NCI-H146 treated with DMSO at 0.1 percent for 48 hours (cell line): ENCODE measurements around the gene PTPRT.

Experiments used
- DNase-seq: peaks from one replicate; lab custom pipeline; 2025; ENCODE audit not compliant: unreplicated experiment; lab: John Stamatoyannopoulos, UW

The PTPRT gene

GRCh38 chr20:42419814-42420532 is 769.7 kb downstream of the PTPRT start:
- no peak for DNase-seq

GRCh38 chr20:42406826-42407225 is 782.9 kb downstream of the PTPRT start:
- DNase-seq = no peak

GRCh38 chr20:42402455-42402854 is 787.3 kb downstream of the PTPRT start:
- DNase-seq = no peak

GRCh38 chr20:42401613-42402012 is 788.1 kb downstream of the PTPRT start:
- DNase-seq = no peak

GRCh38 chr20:42399802-42400201 is 789.9 kb downstream of the PTPRT start:
- no peak for DNase-seq

GRCh38 chr20:42392442-42392841 is 797.3 kb downstream of the PTPRT start:
- no peak for DNase-seq

- DNase-seq = no peak
Measured at GRCh38 chr20:42391807-42392206, 797.9 kb downstream of the PTPRT start.

GRCh38 chr20:42380287-42380686 is 809.4 kb downstream of the PTPRT start:
- DNase-seq = no peak

- no peak for DNase-seq
Measured at GRCh38 chr20:42379385-42379784, 810.3 kb downstream of the PTPRT start.

- no peak for DNase-seq
Measured at GRCh38 chr20:42378826-42379225, 810.9 kb downstream of the PTPRT start.

- no peak for DNase-seq
Measured at GRCh38 chr20:42376131-42376530, 813.6 kb downstream of the PTPRT start.

GRCh38 chr20:42373049-42373448 is 816.7 kb downstream of the PTPRT start:
- DNase-seq = no peak

GRCh38 chr20:42370075-42370474 is 819.6 kb downstream of the PTPRT start:
- DNase-seq = no peak

GRCh38 chr20:42368910-42369309 is 820.8 kb downstream of the PTPRT start:
- DNase-seq = no peak

GRCh38 chr20:42366626-42367025 is 823.1 kb downstream of the PTPRT start:
- no peak for DNase-seq

- DNase-seq = no peak
Measured at GRCh38 chr20:42364446-42364845, 825.3 kb downstream of the PTPRT start.

- no peak for DNase-seq
Measured at GRCh38 chr20:42361402-42361970, 828.2 kb downstream of the PTPRT start.

- no peak for DNase-seq
Measured at GRCh38 chr20:42360621-42361020, 829.1 kb downstream of the PTPRT start.

- DNase-seq = no peak
Measured at GRCh38 chr20:42359617-42360016, 830.1 kb downstream of the PTPRT start.

- no peak for DNase-seq
Measured at GRCh38 chr20:42352096-42352495, 837.6 kb downstream of the PTPRT start.

GRCh38 chr20:42350521-42350920 is 839.2 kb downstream of the PTPRT start:
- DNase-seq = no peak

- no peak for DNase-seq
Measured at GRCh38 chr20:42346189-42347170, 843.2 kb downstream of the PTPRT start.
